ENCODE data around the gene YBX3.

Gene YBX3

GRCh38 chr12:10721651-10722501 is 1.2 kb downstream of the YBX3 start:
- peak; percentile 23 to 49 for DNase-seq (ENCODE audit: low read depth in 2 of 2)

GRCh38 chr12:10720974-10721650 is 2.0 kb downstream of the YBX3 start:
- DNase-seq (ENCODE audit: low read depth in 2 of 2) = no peak

- DNase-seq (ENCODE audit: low read depth in 2 of 2) = no peak
These were observed 3.6 kb downstream of the YBX3 start for GRCh38 chr12:10719482-10719881.

GRCh38 chr12:10718279-10718821 is 4.8 kb downstream of the YBX3 start:
- no peak for DNase-seq (ENCODE audit: low read depth in 2 of 2)

GRCh38 chr12:10717410-10717809 is 5.7 kb downstream of the YBX3 start:
- DNase-seq (ENCODE audit: low read depth in 2 of 2) = no peak

GRCh38 chr12:10716704-10717315 is 6.3 kb downstream of the YBX3 start:
- no peak for DNase-seq (ENCODE audit: low read depth in 2 of 2)

GRCh38 chr12:10716277-10716676 is 6.8 kb downstream of the YBX3 start:
- DNase-seq (ENCODE audit: low read depth in 2 of 2) = no peak

- DNase-seq (ENCODE audit: low read depth in 2 of 2) = no peak
These were observed 7.6 kb downstream of the YBX3 start for GRCh38 chr12:10715491-10715890.

GRCh38 chr12:10709808-10710207 is 13.3 kb downstream of the YBX3 start:
- DNase-seq (ENCODE audit: low read depth in 2 of 2) = no peak

- no peak for DNase-seq (ENCODE audit: low read depth in 2 of 2)
These were observed 14.3 kb downstream of the YBX3 start for GRCh38 chr12:10708862-10709261.

- DNase-seq (ENCODE audit: low read depth in 2 of 2) = no peak
These were observed 17.5 kb downstream of the YBX3 start for GRCh38 chr12:10705655-10706054.

- DNase-seq (ENCODE audit: low read depth in 2 of 2) = no peak
These were observed 21.3 kb downstream of the YBX3 start for GRCh38 chr12:10701843-10702242.

GRCh38 chr12:10701131-10701681 is 21.9 kb downstream of the YBX3 start:
- peak in 1 of 2 donors; percentile 14 for DNase-seq (ENCODE audit: low read depth in 2 of 2)

GRCh38 chr12:10700581-10700980 is 22.5 kb downstream of the YBX3 start:
- DNase-seq (ENCODE audit: low read depth in 2 of 2) = no peak

- DNase-seq (ENCODE audit: low read depth in 2 of 2) = no peak
These were observed 25.3 kb downstream of the YBX3 start for GRCh38 chr12:10697862-10698261.

GRCh38 chr12:10697156-10697555 is 26.0 kb downstream of the YBX3 start:
- no peak for DNase-seq (ENCODE audit: low read depth in 2 of 2)

- DNase-seq (ENCODE audit: low read depth in 2 of 2) = no peak
These were observed 32.2 kb downstream of the YBX3 start for GRCh38 chr12:10690906-10691305.

GRCh38 chr12:10689146-10689545 is 34.0 kb downstream of the YBX3 start:
- no peak for DNase-seq (ENCODE audit: low read depth in 2 of 2)

- no peak for DNase-seq (ENCODE audit: low read depth in 2 of 2)
These were observed 35.1 kb downstream of the YBX3 start for GRCh38 chr12:10688042-10688441.

- peak; percentile 45 to 69 for DNase-seq (ENCODE audit: low read depth in 2 of 2)
These were observed 49.3 kb downstream of the YBX3 start, which contains the start of gene STYK1 for GRCh38 chr12:10673659-10674384. STYK1 (minus strand) TSS chr12:10674052; CDS start chr12:10634618, 39,434 bp downstream.

- no peak for DNase-seq (ENCODE audit: low read depth in 2 of 2)
These were observed 50.8 kb downstream of the YBX3 start for GRCh38 chr12:10672231-10672868.

All from stimulated activated CD8-positive, alpha-beta memory T cell treated with anti-CD3 and anti-CD28 coated beads, Interleukin-2, amount 100 ng/mL, for 48 hours (primary cell).